IMR-90 (cell line): ENCODE results near the gene CASTOR1. TPM values are rescaled to one million over a fixed set of nuclear protein-coding genes. Genes with fewer than 3 reads are reported as not detected.

ENCODE experiments used
- ATAC-seq: fragments of 200-7000 bp; cut with Tn5 transposase; 2 replicates; pipeline ENCODE4 v1.9.1; 2020; ENCODE audit warnings: low read depth, mild to moderate bottlenecking, moderate library complexity
- BruUV-seq: library from RNA; stranded (reverse); fragments of 400-500 nt; replicated peaks from 2 replicates; lab custom pipeline; 2021; lab: Mats Ljungman, UMichigan
- CTCF ChIA-PET: fragments of 300-600 bp; formaldehyde crosslinking; extraction: SDS; loops from one replicate; lab custom pipeline; 2021; ENCODE audit warnings: antibody characterized with exemption; lab: Yijun Ruan, JAX
- POLR2A ChIA-PET: fragments of 300-600 bp; sonication (Branson Sonifier 250); formaldehyde crosslinking; loops from one replicate; lab custom pipeline; 2022; ENCODE audit warnings: antibody characterized with exemption; ENCODE audit not compliant: unreplicated experiment; lab: Charles Lee
- DNase-seq: peaks from one replicate; pipeline ENCODE4 v3.0.0; 2013
- H2AFZ ChIP-seq: replicated peaks from 2 replicates; pipeline ENCODE3; 2013; ENCODE audit warnings: low read length, mild to moderate bottlenecking; ENCODE audit not compliant: poor library complexity
- H2AK5ac ChIP-seq: 2 replicates; pipeline ENCODE4 v1.6.1; 2013; ENCODE audit warnings: low read depth, low read length, inconsistent platforms
- H2AK9ac ChIP-seq: replicated peaks from 2 replicates; pipeline ENCODE3; 2013; ENCODE audit warnings: mild to moderate bottlenecking, low read depth, low read length, moderate library complexity; ENCODE audit not compliant: poor library complexity
- H2BK120ac ChIP-seq: 2 replicates; pipeline ENCODE4 v1.6.1; 2013; ENCODE audit warnings: low read depth, low read length, inconsistent platforms
- H2BK15ac ChIP-seq: 3 replicates; pipeline ENCODE4 v1.6.1; 2013; ENCODE audit warnings: low read depth, low read length, inconsistent platforms
- H2BK20ac ChIP-seq: 2 replicates; pipeline ENCODE4 v1.6.1; 2013; ENCODE audit warnings: low read depth, mild to moderate bottlenecking, inconsistent platforms, low read length, moderate library complexity
- H2BK5ac ChIP-seq: 2 replicates; pipeline ENCODE4 v1.6.1; 2013; ENCODE audit warnings: mild to moderate bottlenecking, low read depth, low read length, inconsistent platforms; ENCODE audit not compliant: poor library complexity, severe bottlenecking
- H3K14ac ChIP-seq: replicated peaks from 2 replicates; pipeline ENCODE4 v1.6.1; 2013; ENCODE audit warnings: low read depth, low read length, inconsistent platforms
- H3K18ac ChIP-seq: 2 replicates; pipeline ENCODE4 v1.6.1; 2013; ENCODE audit warnings: low read depth, low read length, control low read depth
- H3K23ac ChIP-seq: 2 replicates; pipeline ENCODE4 v1.6.1; 2013; ENCODE audit warnings: low read depth, low read length, inconsistent platforms
- H3K27ac ChIP-seq: 2 replicates; pipeline ENCODE4 v1.5.1; 2013; ENCODE audit warnings: mild to moderate bottlenecking, control low read depth, low read length; ENCODE audit not compliant: insufficient read depth
- H3K27me3 ChIP-seq: 2 replicates; pipeline ENCODE4 v1.6.1; 2013; ENCODE audit warnings: low read length; ENCODE audit not compliant: control insufficient read depth, insufficient read depth
- H3K36me3 ChIP-seq: 2 replicates; pipeline ENCODE4 v1.6.1; 2013; ENCODE audit warnings: low read length, mixed read lengths; ENCODE audit not compliant: control insufficient read depth, insufficient read depth
- H3K4ac ChIP-seq: 2 replicates; pipeline ENCODE4 v1.6.1; 2013; ENCODE audit warnings: low read depth, low read length, inconsistent platforms
- H3K4me1 ChIP-seq: 2 replicates; pipeline ENCODE4 v1.6.1; 2013; ENCODE audit warnings: low read length, mixed read lengths; ENCODE audit not compliant: control insufficient read depth, insufficient read depth
- H3K4me2 ChIP-seq: 2 replicates; pipeline ENCODE4 v1.6.1; 2013; ENCODE audit warnings: low read depth, mild to moderate bottlenecking, control low read depth, low read length, moderate library complexity
- H3K4me3 ChIP-seq: 2 replicates; pipeline ENCODE4 v1.5.1; 2013; ENCODE audit warnings: low read depth, mild to moderate bottlenecking, control low read depth, low read length, moderate library complexity; ENCODE audit not compliant: insufficient read depth
- H3K56ac ChIP-seq: 2 replicates; pipeline ENCODE4 v1.6.1; 2013; ENCODE audit warnings: low read length, inconsistent platforms; ENCODE audit not compliant: insufficient read depth; ENCODE audit errors: extremely low read depth
- H3K79me1 ChIP-seq, 2 experiments: 2 replicates each; pipeline ENCODE4 v1.6.1; 2013; ENCODE audit warnings: low read length in 2 of 2, inconsistent platforms in 1 of 2, low read depth in 1 of 2
- H3K9ac ChIP-seq: 2 replicates; pipeline ENCODE4 v1.6.1; 2013; ENCODE audit warnings: low read depth, low read length, control low read depth
- H3K9me1 ChIP-seq: 2 replicates; pipeline ENCODE4 v1.6.1; 2013; ENCODE audit warnings: low read length, inconsistent platforms; ENCODE audit not compliant: insufficient read depth
- H3K9me3 ChIP-seq: 2 replicates; pipeline ENCODE4 v1.6.1; 2013; ENCODE audit warnings: low read length; ENCODE audit not compliant: control insufficient read depth, insufficient read depth
- H4K20me1 ChIP-seq: 2 replicates; pipeline ENCODE4 v1.6.1; 2013; ENCODE audit warnings: low read length, inconsistent platforms; ENCODE audit not compliant: insufficient read depth
- H4K5ac ChIP-seq: 2 replicates; pipeline ENCODE4 v1.6.1; 2013; ENCODE audit warnings: mild to moderate bottlenecking, low read depth, low read length, control low read depth
- H4K8ac ChIP-seq, 2 experiments: 2 replicates each; pipeline ENCODE4 v1.6.1; 2013; ENCODE audit warnings: low read depth in 2 of 2, low read length in 2 of 2, control low read depth in 1 of 2, inconsistent platforms in 1 of 2
- H4K91ac ChIP-seq: 2 replicates; pipeline ENCODE4 v1.6.1; 2013; ENCODE audit warnings: low read depth, low read length, inconsistent platforms; ENCODE audit not compliant: insufficient read depth
- CHD1 ChIP-seq: IDR thresholded peaks from 2 replicates; pipeline ENCODE4 v1.6.1; 2012; ENCODE audit warnings: low read depth, low read length, improper control_type of control experiment
- ELK1 ChIP-seq: fragments of 150-350 bp; IDR thresholded peaks from 2 replicates; pipeline ENCODE4 v1.6.1; 2016; ENCODE audit warnings: low read depth, mild to moderate bottlenecking, low read length, moderate library complexity, borderline replicate concordance
- FOS ChIP-seq: fragments of 150-350 bp; IDR thresholded peaks from 2 replicates; pipeline ENCODE4 v1.6.1; 2016; ENCODE audit warnings: low read depth, low read length
- MXI1 ChIP-seq: IDR thresholded peaks from 2 replicates; pipeline ENCODE4 v1.6.1; 2012; ENCODE audit warnings: low read depth, mild to moderate bottlenecking, low read length, moderate library complexity, borderline replicate concordance
- NFE2L2 ChIP-seq: fragments of 150-350 bp; IDR thresholded peaks from 2 replicates; pipeline ENCODE4 v1.6.1; 2016; ENCODE audit warnings: low read depth, mild to moderate bottlenecking, low read length
- POLR2A ChIP-seq: IDR thresholded peaks from 2 replicates; pipeline ENCODE4 v1.6.1; 2012; ENCODE audit warnings: mild to moderate bottlenecking, low read depth, low read length
- RAD21 ChIP-seq: IDR thresholded peaks from 2 replicates; pipeline ENCODE4 v1.6.1; 2012; ENCODE audit warnings: low read length, improper control_type of control experiment
- RCOR1 ChIP-seq: IDR thresholded peaks from 2 replicates; pipeline ENCODE4 v1.6.1; 2012; ENCODE audit warnings: mild to moderate bottlenecking, low read length, improper control_type of control experiment; ENCODE audit not compliant: insufficient replicate concordance
- SMC3 ChIP-seq: fragments of 150-350 bp; IDR thresholded peaks from 2 replicates; pipeline ENCODE4 v1.6.1; 2016; ENCODE audit warnings: low read depth, mild to moderate bottlenecking, antibody characterized with exemption, low read length, moderate library complexity
- WGBS, 2 experiments: methylation state at CpG; one replicate each; pipeline versions ENCODE4 v1.1.5 to v1.1.7; 2013; ENCODE audit warnings: missing lambda C conversion rate in 2 of 2; ENCODE audit not compliant: insufficient read length in 1 of 2; ENCODE audit errors: extremely low coverage in 2 of 2; 5-methylcytosine and 5-hydroxymethylcytosine counted together
- dilution Hi-C: fragments of 300-500 bp; cut with HindIII; formaldehyde crosslinking; loops from one replicate; pipeline ENCODE4 v1.14.3; 2018; ENCODE audit warnings: low sequenced_read_pairs; ENCODE audit not compliant: unreplicated experiment
- in situ Hi-C: fragments of 300-500 bp; cut with MboI; formaldehyde crosslinking; loops from 3 replicates; pipeline ENCODE4 v1.14.3; 2019; ENCODE audit warnings: low sequenced_read_pairs, inconsistent platforms, mixed read lengths
- intact Hi-C: fragments of 100-400 bp; cut with micrococcal nuclease; formaldehyde crosslinking; loops from 2 replicates; pipeline ENCODE4 v1.10.0; 2022
- polyA plus RNA-seq, 3 experiments: library from polyadenylated mRNA; depleted of rRNA; stranded (reverse); fragments of >200 nt; gene quantifications; 2 replicates each; pipeline ENCODE4 v1.2.3, GENCODE V29; 2012; ENCODE audit warnings: low replicate concordance in 1 of 3
- total RNA-seq: library from RNA; depleted of rRNA; stranded (reverse); fragments of >200 nt; gene quantifications from 2 replicates; pipeline ENCODE4 v1.2.3, GENCODE V29; 2012
- TF ChIP-seq, protein P1 (sequence below): fragments of 150-350 bp; IDR thresholded peaks from 2 replicates; pipeline ENCODE4 v1.6.1; 2017; ENCODE audit warnings: mild to moderate bottlenecking, antibody characterized with exemption, low read length, low read depth

The CASTOR1 gene
- total and polyA plus RNA-seq, 2 of the 4 experiments (the other 2 are of a cell fraction) = 10.6 to 23.5 TPM

DNA sequence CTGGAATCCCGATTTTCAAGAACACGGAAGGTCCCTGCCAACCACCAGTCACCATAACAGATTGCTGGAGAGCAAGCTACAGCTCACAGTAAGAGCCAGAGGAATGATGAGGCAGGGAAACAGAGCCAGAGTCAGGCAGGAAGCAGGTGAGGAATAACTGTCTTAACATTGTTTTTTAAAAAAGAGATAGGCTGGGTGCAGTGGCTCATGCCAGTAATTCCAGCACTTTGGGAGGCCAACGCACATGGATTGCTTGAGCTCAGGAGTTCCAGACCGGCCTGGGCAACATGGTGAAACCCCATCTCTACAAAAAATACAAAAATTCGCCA lies 13.5 kb upstream of the CASTOR1 start:
- H4K91ac ChIP-seq = no peak overlapping the region

More for the DNA sequence above, 13.5 kb upstream of the CASTOR1 start:
- H3K36me3 ChIP-seq = peaks cover 51% of the 10 kb centered on the region
- H2AFZ ChIP-seq = no peak overlapping the region
- no peak overlapping the region for H3K4ac ChIP-seq
- H4K20me1 ChIP-seq = peaks cover 48% of the 10 kb centered on the region
- peaks cover 13% of the 10 kb centered on the region for H3K4me1 ChIP-seq
- H2BK20ac ChIP-seq = no peak overlapping the region
- H3K14ac ChIP-seq = no peak overlapping the region
- H4K8ac ChIP-seq = no peak overlapping the region
- peaks cover 58 to 70% of the 10 kb centered on the region in 2 experiments for H3K79me1 ChIP-seq
- peaks cover 20% of the 10 kb centered on the region for H3K9me1 ChIP-seq
- no peak overlapping the region for H3K23ac ChIP-seq
- H4K5ac ChIP-seq = no peak overlapping the region
- H3K18ac ChIP-seq = no peak overlapping the region
- no peak overlapping the region for H2AK5ac ChIP-seq
- ATAC-seq = no peak
- DNase-seq = no peak
- H2AK9ac ChIP-seq = no peak overlapping the region
- H3K4me2 ChIP-seq = no peak overlapping the region
- no peak overlapping the region for H3K9ac ChIP-seq
- BruUV-seq = no TSS peak
- intact Hi-C loops (no loop called here), in situ Hi-C loops (no loop called here), dilution Hi-C loops (no loop called here)
- CTCF ChIA-PET = no interaction called here
- no peak overlapping the region for H3K4me3 ChIP-seq
- no peak overlapping the region for H2BK15ac ChIP-seq
- POLR2A ChIA-PET = no interaction called here
- H3K9me3 ChIP-seq = no peaks in the 10 kb centered on the region
- no CpG with 5 or more reads among the region's 5 CpGs for WGBS, 2 experiments
- H2BK5ac ChIP-seq = no peak overlapping the region
- H3K56ac ChIP-seq = no peak overlapping the region
- H3K27me3 ChIP-seq = no peaks in the 10 kb centered on the region
- H2BK120ac ChIP-seq = no peak overlapping the region
- H3K27ac ChIP-seq = no peak overlapping the region
- no peak for TF ChIP-seq CHD1
- no peak for TF ChIP-seq FOS
- no peak for TF ChIP-seq SMC3
- no peak for TF ChIP-seq ELK1
- no peak for TF ChIP-seq RCOR1
- no peak for TF ChIP-seq NFE2L2
- TF ChIP-seq MXI1 = no peak
- TF ChIP-seq, protein P1, sequence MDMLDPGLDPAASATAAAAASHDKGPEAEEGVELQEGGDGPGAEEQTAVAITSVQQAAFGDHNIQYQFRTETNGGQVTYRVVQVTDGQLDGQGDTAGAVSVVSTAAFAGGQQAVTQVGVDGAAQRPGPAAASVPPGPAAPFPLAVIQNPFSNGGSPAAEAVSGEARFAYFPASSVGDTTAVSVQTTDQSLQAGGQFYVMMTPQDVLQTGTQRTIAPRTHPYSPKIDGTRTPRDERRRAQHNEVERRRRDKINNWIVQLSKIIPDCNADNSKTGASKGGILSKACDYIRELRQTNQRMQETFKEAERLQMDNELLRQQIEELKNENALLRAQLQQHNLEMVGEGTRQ = no peak
- TF ChIP-seq RAD21 = no peak
- no peak for TF ChIP-seq POLR2A
